HG03442 (cell line): ENCODE results near the gene CFAP107.
"Not testable (repeated sequence)": the region's sequence is repeated elsewhere in the genome, so short reads cannot be mapped to it uniquely, and the experiment has no call there.

Experiments
- ATAC-seq: cut with Tn5 transposase; IDR thresholded peaks from one replicate; pipeline ENCODE4 v1.9.1; 2021; ENCODE audit warnings: mild to moderate bottlenecking, moderate library complexity; ENCODE audit not compliant: unreplicated experiment

Gene CFAP107, protein sequence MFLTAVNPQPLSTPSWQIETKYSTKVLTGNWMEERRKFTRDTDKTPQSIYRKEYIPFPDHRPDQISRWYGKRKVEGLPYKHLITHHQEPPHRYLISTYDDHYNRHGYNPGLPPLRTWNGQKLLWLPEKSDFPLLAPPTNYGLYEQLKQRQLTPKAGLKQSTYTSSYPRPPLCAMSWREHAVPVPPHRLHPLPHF

DNA sequence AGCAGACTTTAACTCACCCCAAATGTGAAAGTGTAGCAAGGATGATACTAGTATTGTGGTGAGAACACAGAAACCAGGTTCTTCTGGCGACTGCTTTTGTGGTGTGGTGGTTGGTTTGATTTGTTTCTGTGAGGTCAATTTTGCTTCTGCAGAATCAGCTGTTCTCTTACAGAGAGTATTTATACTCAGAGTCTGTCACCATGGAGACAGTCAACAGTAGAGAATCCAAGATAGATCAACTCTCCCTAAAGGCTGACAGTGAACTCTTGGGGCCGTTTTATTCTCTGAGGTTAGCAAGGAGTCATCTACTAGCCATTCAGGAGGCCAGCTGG lies at the start of gene CFAP107:
CFAP107 (plus strand) TSS at position 209 of the 332 bp plus-strand sequence. CDS start 231 bp downstream, outside the sequence.
- no peak for ATAC-seq

DNA sequence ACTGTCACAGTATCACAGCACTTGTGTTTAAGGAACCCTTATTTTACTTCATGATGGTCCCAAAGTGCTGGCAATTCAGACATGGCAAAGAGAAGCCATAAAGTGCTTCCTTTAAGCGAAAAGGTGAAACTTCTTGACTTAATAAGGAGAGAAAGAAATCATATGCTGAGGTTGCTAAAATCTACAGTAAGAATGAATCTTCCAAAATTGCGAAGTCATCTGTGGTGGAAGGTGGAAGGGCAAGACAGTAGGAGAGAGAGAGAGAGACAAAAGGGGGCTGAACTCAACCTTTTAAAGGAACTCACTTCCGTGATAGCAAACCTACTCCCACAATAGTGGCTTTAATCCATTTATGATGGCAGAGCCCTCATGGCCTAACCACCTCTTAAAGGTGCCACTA lies 49.3 kb upstream of the CFAP107 start:
- ATAC-seq = no peak

DNA sequence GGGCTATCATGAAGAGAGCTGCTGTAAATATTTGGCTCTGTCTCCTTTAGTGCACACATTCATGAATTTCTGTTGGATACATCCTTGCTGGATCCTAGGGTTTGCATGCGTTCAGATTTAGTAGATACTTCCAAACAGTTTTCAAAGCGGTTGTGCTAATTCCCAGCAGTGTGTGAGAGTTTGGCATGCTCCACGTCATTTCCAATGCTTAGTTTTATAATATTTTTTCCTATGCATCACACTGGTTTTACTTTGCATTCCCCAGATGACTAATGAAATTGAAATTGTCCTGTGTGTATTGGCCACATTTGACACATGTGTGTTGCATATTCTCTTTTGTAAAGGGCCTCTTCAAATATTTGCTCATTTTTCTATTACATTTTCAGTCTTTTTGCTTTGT lies 48.6 kb upstream of the CFAP107 start:
- ATAC-seq = no peak

DNA sequence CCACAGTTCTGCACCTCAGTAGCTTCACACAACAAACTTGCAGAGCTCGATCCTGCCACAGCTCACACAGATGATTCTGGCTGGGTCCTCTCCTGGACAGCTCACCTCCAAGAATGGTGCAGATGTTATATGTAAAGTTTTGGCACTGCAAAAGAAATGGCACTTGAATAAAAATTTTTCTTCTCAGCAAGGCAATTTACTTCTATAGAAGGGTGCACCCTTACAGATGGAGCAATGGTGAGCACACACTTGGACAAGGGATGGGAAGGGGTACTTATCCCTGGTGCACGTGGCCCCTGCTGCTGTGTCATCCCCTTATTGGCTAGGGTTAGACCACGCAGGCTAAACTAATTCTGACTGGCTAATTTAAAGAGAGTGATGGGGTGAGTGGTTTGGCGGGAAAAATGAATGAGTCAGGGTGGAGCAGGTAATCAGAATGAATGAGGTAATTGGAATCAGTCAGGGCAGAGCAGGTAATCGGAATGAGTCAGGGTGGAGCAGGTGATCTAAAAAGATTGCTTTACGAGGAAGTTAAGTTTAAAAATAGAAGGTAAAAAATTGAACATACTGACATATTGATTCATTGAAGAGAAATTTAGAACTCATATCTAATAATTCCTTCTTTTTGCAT lies 42.1 kb upstream of the CFAP107 start:
- no peak for ATAC-seq

DNA sequence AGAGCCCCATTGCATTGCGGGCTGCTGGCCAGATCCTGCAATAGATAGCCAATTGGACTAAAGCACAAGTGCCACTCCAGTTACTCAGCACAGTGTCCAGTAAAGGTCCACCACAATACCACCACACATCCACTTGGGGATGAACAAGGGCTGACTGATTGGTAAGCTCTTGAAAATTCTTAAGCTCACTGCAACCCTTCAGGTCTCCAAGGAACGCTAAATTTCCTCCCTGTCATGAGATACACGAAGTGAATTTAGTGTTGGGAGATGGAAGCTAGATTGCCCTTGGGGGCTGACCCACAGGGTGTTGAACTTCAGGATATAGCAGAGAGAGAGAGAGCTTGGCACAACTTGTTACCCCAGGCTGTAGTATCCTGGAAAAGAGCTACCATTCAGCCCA lies 39.9 kb upstream of the CFAP107 start:
- no peak for ATAC-seq

DNA sequence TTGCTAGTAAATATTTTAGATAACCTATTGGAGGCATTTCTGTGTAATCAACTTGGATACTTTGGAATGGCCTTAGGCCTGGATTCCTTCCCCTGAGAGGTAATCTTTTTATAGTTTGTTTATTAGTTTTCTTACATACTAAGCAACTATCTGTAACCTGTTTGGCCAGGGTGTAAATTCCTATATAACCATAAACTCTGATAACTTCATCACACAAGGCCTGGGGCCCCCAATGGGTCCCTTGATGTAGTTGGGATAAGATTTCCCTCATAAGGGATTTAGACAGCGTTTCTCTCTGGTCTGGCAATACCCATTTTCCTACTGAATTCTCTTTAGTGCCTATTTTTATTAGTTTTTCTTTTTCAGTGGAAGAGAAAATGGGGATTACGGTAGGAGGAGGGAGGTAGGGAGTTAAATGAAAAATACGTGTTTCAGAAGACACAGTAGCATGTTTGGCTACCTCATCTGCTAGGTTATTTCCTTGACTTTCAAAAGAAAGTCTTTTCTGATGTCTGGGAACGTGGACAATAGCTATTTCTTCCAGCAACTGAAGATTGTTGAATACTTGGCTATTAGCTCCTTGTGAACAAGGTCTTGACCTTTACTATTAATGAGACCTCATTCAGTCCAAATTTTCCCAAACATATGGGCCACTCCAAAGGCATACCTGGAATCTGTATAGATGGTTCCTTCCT lies 37.5 kb upstream of the CFAP107 start:
- no peak for ATAC-seq

DNA sequence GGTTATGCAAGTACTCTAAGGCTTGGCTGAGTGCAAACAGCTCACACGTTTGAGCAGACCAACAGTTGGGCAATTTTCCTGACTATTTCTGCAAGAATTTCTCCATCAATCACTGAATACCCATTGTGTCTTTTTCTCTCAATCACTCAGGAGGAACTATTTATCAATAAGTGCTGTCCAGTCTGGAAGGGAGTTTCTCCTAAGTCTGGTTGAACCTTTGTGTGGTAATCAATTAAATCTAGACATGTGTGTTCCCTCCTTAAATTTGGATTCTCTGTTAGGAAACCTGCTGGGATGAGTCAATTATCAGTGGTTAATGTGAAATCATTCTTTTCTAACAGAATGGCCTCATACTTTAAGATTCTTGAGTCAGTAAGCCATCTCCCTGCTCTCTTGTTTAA lies 36.9 kb upstream of the CFAP107 start:
- no peak for ATAC-seq

DNA sequence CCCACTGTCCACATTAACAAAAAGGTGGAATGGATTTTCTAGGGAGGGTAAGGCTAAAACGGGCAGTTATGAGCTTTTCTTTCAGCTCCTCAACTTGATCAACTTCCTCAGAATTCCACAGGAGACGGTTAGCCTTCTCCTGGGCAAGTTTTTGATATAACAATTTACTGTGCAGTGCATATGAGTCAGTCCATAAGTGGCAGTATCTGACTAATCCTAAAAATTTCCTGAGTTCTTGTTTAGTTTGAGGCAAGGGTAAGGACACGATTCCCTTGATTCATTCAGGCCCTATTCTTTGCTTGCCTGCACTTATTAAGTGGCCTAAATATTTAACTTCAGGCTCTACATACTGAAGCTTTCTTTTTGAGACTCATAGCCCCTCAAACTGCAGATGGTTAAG lies 36.3 kb upstream of the CFAP107 start:
- ATAC-seq = no peak

DNA sequence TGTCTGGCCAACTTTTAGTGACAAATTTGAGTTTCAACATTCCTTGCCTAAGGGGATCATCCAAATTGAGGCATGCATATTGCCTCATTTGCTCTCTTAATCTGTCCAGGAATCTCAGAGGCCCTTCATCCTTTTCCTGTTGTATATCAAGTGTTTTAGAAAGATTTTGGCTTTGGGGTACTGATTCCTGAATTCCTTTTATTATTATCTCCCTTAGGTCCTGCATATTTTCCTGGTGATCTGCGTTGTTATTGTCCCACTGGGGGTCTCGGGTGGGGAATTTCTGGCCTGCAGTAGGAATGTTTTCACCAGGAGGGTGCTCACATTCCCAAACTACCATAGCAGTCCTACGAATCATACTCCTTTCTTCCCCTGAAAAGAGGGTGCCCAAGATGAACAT lies 34.5 kb upstream of the CFAP107 start:
- ATAC-seq = no peak

DNA sequence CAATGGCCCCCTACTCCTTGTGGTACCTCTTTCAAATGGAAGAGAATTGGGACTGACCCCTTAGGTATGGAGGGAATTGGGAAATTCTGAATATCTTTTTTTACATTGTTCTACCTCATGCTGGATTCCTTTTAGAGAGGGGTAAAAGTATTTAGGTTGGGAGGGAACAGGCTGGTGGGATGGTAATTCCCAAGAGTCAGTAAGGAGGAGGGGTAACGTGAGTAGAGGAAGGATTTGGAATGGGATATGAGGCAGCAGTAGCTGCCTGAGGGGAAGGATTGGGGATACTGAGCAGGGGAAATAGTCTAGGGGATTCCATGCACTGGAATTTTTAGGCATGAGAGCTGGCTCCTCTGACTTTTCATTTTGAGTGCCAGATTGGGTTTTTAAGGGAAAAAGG lies 33.9 kb upstream of the CFAP107 start:
- no peak for ATAC-seq

DNA sequence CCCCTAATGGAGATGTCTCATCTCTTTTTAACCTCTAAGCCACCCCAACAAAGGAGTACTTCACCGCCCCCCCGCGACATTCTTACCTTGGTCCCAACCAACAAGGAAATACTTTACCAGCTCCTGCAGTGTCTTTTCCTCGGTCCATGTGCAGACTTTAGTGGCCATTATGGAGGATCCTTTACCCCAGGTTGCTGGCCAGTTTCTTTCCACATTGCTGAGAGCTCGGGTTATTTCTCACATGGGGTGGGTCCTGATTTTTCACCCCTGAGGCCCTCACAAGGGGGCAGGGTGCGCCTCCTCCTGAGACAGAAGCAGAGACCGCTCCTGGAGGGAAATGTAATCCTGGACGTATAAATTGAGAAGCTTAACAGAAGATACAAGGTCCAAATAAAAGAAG lies 33.1 kb upstream of the CFAP107 start:
- ATAC-seq = no peak

DNA sequence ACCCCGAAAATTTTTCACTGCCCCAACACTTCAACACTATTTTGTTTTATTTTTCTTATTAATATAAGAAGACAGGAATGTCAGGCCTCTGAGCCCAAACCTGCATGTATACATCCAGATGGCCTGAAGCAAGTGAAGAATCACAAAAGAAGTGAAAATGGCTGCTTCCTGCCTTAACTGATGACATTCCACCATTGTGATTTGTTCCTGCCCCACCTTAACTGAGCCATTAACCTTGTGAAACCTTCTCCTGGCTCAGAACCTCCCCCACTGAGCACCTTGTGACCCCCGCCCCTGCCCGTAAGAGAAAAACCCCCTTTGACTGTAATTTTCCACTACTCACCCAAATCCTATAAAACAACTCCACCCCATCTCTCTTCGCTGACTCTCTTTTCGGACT lies 32.3 kb upstream of the CFAP107 start:
- ATAC-seq = not testable (repeated sequence)

DNA sequence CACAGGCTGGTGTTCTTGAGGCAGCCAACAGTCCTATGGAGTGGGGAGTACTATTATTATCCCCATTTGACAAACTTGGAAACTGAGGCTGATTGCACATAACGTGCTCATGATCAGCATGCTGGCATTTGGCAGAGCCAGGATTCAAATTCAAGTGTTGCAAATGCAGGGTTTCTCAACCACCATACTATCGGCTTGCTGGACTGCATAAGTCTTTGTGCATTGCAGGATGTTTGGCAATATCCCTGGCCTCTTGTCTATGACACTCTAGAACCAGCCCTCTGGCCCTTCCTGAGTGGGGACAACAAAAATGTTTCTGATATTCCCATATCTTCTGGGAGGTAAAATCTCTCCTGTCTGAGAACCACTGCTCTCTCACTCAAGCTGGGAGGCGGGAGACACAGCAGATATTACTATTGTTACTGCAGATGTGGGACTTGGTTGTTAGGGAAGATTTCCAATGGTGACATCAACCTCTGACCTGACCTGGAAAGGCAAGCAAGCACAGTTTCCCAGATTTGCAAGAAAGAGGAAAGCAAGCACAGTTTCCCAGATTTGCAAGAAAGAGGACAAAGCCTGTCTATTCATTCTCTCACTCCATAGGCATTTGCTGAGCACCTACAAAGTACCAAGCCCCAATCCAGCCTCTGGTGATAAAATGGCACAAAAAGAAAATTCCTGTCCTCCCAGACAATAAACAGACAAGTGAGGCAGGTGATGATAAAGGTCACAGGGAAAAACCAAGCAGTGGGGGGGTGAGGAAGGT lies 31.1 kb upstream of the CFAP107 start:
- ATAC-seq = no peak

DNA sequence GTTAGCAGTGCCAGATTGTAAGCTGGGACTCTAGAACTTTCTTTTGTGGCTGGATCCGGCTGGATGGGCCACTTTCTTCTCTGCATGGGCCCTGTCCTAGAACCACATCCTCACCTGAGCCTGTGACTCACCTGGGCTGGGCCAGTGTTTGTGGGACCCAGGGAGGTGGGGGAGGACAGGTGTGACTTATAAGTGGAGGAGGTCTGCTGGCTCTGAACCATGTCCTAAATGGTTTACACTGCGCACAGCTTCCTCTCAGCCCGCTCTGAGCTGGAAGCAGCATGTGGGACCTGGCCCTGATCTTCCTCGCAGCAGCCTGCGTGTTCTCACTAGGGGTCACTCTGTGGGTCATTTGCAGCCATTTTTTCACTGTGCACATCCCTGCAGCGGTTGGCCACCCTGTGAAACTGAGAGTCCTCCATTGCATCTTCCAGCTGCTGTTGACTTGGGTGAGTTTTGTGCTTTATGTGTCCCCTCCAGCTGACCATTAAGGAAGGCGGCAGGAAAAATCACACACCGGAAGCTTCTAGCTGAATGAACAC lies 30.0 kb upstream of the CFAP107 start, which contains the start of gene AADACL3:
AADACL3 (plus strand) TSS at position 215 of the 542 bp plus-strand sequence; CDS start at position 282, 67 bp downstream.
- ATAC-seq = no peak

DNA sequence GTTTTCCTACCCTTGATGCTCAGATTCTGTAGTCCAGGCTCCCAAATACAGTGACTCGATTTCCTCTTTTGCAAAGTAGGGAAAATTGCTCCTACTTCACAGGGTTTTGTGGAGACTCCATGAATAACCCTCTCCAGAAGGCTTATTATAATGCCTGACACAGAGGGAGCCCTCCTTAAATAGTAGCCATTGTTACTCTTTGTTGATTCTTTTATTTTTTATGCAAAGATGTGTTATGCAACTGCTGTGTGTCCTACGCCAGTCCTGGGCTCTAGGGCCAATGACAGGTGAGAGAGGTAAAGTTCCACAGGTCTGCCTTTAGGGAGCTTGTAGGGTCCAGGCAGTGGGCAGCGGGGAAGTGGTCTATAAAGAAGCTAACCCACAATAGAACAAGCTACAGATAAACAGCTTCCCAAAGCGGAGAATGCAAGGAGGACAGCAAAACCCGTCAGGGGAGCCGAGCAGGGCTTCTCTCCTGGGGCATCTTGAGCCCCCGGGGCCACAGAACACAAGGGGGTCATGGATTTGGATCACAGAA lies 28.6 kb upstream of the CFAP107 start:
- ATAC-seq = no peak

DNA sequence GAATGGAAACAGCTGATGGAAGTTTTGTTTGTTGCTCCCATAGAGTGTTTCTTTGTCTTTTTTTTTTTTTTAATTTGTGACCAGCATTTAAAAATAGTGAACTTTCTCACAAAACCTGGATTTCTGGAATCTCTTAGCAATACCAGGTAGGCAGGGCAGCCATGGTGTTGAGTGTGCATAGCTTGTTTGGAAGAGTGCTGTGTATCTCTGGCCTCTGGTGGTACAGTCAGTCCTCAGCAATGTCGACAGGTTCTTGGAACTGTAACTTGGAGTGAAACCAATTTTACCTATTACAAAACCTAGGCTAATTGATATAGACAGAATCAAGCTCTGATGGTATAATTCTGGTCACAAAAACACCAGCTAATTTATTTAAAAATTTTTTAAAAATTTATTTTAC lies 23.4 kb upstream of the CFAP107 start:
- no peak for ATAC-seq

DNA sequence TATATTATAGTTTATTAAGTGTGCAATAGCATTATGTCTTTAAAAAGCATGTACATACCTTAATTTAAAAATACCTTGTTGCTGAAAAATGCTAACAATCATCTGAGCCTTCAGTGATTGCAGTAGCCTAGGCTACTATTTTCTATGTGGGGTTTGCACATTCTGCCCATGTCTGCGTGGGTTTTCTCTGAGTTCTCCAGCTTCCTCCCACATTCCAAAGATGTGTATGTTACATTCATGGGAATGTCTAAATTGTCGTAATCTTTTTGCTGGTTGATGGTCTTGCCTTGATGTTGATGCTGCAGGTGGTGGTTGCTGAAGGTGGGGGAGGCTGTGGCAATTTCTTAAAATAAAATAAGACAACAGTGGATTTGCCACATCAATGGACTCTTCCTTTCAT lies 17.6 kb upstream of the CFAP107 start:
- no peak for ATAC-seq

DNA sequence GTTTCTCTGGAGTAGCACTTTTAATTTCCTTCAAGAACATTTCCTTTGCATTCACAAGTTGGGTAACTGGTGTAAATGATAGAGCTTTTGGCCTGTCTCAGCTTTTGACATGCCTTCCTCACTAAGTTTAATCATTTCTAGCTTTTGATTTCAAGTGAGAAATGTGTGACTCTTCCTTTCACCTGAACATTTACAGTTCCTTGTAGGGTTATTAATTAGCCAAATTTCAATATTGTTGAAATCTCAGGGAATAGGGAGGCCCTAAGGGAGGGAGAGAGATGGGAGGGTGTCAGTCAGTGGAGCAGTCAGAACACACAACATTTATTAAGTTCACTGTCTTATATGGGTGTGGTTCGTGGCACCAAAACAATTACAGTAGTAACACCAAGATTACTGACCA lies 15.8 kb upstream of the CFAP107 start:
- ATAC-seq = no peak

DNA sequence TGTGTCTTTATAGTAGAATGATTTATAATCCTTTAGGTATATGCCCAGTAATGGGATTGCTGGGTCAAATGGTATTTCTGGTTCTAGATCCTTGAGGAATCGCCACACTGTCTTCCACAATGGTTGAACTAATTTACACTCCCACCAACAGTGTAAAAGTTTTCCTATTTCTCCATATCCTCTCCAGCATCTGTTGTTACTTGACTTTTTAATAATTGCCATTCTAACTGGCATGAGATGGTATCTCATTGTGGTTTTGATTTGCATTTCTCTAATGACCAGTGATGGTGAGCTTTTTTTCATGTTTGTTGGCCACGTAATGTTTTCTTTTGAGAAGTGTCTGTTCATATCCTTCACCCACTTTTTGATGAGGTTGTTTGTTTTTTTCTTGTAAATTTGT lies 14.9 kb upstream of the CFAP107 start:
- ATAC-seq = not testable (repeated sequence)

DNA sequence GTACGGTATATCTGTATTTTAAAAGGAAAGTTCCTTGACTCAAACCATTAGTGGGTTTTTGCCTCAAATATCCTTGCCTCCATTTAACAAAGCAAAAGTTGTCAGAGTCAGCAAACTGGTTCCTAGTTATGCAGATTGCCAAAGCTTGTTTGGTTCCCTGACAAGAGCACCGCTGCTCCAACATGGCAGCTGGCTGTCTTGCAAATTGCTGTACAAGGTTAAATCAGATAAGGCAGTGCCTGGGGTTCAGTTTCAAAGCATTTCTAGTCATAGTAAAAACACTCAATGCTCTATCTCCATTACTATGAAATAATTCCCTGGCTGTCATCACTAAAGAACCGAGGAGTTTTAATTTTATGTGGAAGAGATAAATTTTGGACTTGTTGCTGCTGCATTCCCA lies 11.3 kb upstream of the CFAP107 start:
- ATAC-seq = no peak

DNA sequence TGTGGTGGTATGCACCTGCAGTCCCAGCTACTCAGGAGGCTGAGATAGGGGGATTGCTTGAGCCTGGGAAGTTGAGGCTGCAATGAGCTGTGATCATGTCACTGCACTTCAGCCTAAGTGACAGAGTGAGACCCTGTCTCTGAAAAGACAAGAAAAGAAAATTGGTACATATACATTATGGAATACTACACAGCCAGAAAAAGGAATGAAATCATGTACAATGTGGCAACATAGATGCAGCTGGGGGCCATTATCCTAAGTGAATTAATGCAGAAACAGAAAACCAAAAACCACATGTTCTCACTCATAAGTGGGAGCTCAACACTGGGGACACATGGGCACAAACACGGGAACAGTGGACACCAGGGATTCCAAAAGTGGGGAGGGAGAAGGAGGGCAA lies 7.1 kb upstream of the CFAP107 start:
- ATAC-seq = no peak
